Measurements from ENCODE around the gene PCBP1.
"Not testable (repeated sequence)": the region's sequence is repeated elsewhere in the genome, so short reads cannot be mapped to it uniquely, and the experiment has no call there.

The PCBP1 gene

GRCh38 chr2:70125498-70125898 lies 38.2 kb downstream of the PCBP1 start:
- DNase-seq (ENCODE audit: low spot score): no peak

GRCh38 chr2:70126413-70126812 lies 39.1 kb downstream of the PCBP1 start:
- DNase-seq (ENCODE audit: low spot score): no peak

- no peak for DNase-seq (ENCODE audit: low spot score)
Measured at GRCh38 chr2:70128005-70128404, 40.7 kb downstream of the PCBP1 start.

GRCh38 chr2:70131344-70132143 lies 44.3 kb downstream of the PCBP1 start:
- not testable (repeated sequence) for DNase-seq (ENCODE audit: low spot score)

- peak; percentile 76 for DNase-seq (ENCODE audit: low spot score)
Measured at GRCh38 chr2:70132244-70133126, 45.2 kb downstream of the PCBP1 start.

GRCh38 chr2:70133127-70133452 lies 45.8 kb downstream of the PCBP1 start:
- DNase-seq (ENCODE audit: low spot score): no peak

GRCh38 chr2:70133491-70134322 lies 46.4 kb downstream of the PCBP1 start:
- no peak for DNase-seq (ENCODE audit: low spot score)

- not testable (repeated sequence) for DNase-seq (ENCODE audit: low spot score)
Measured at GRCh38 chr2:70134323-70134983, 47.2 kb downstream of the PCBP1 start.

Measured in HuH-7 (cell line).